ENCODE data around the gene DALRD3.

- TF ChIP-seq CTCF (IDR thresholded peaks at IDR 0.05) (no peak), POLR2AphosphoS5 (IDR thresholded peaks at IDR 0.05) (no peak)
These were observed 4.3 kb upstream of the DALRD3 start for GRCh38 chr3:49022688-49023171.

Data from prostate gland (tissue), 2 donors.